ENCODE data around the gene ARGFX.

- no peak for TF ChIP-seq TAF1 (IDR thresholded peaks at IDR 0.05; ENCODE audit: borderline replicate concordance, low read depth, low read length)
- no peak for TF ChIP-seq CTCF (IDR thresholded peaks at IDR 0.05)
- no peak for TF ChIP-seq RXRA (IDR thresholded peaks at IDR 0.05; ENCODE audit: borderline replicate concordance, low read depth)
Observed at GRCh38 chr3:121595765-121596406, 28.1 kb downstream of the ARGFX start.

Measured in SK-N-SH (cell line).